GM19463 (cell line): ENCODE data around the gene ZNF286A.
A peak's percentile ranks its signal among the peaks of the same experiment; 100 is the strongest.
"Not testable (repeated sequence)": the region's sequence is repeated elsewhere in the genome, so short reads cannot be mapped to it uniquely, and the experiment has no call there.

Experiments
- ATAC-seq: cut with Tn5 transposase; IDR thresholded peaks from one replicate; pipeline ENCODE4 v1.9.1; 2021; ENCODE audit warnings: mild to moderate bottlenecking, moderate library complexity; ENCODE audit not compliant: unreplicated experiment

The ZNF286A gene

GRCh38 chr17:15699413-15699924 is at the start of gene ZNF286A:
Gene ZNF286A, plus strand, starts transcription at chr17:15699752. Its CDS starts 578 bp downstream, at chr17:15700330.
- ATAC-seq, result peak; percentile 95

- no peak for ATAC-seq
Observed at GRCh38 chr17:15649861-15650421, 49.6 kb upstream of the ZNF286A start.

GRCh38 chr17:15650741-15651582 is 48.6 kb upstream of the ZNF286A start:
- ATAC-seq, result no peak

GRCh38 chr17:15651583-15652110 is 47.9 kb upstream of the ZNF286A start:
- ATAC-seq, result peak; percentile 95

- no peak for ATAC-seq
Observed at GRCh38 chr17:15652960-15653359, 46.6 kb upstream of the ZNF286A start.

GRCh38 chr17:15654401-15654800 is 45.2 kb upstream of the ZNF286A start:
- ATAC-seq, result not testable (repeated sequence)

- ATAC-seq, result no peak
Observed at GRCh38 chr17:15654886-15655561, 44.5 kb upstream of the ZNF286A start.

- no peak for ATAC-seq
Observed at GRCh38 chr17:15657868-15658267, 41.7 kb upstream of the ZNF286A start.

- ATAC-seq, result no peak
Observed at GRCh38 chr17:15658296-15658695, 41.3 kb upstream of the ZNF286A start.

- ATAC-seq, result no peak
Observed at GRCh38 chr17:15659236-15659635, 40.3 kb upstream of the ZNF286A start.

GRCh38 chr17:15659663-15660062 is 39.9 kb upstream of the ZNF286A start:
- no peak for ATAC-seq

GRCh38 chr17:15660077-15660476 is 39.5 kb upstream of the ZNF286A start:
- ATAC-seq, result no peak

- ATAC-seq, result no peak
Observed at GRCh38 chr17:15662681-15663080, 36.9 kb upstream of the ZNF286A start.

- ATAC-seq, result no peak
Observed at GRCh38 chr17:15663176-15663575, 36.4 kb upstream of the ZNF286A start.

GRCh38 chr17:15663691-15664090 is 35.9 kb upstream of the ZNF286A start:
- ATAC-seq, result no peak

GRCh38 chr17:15669526-15669925 is 30.0 kb upstream of the ZNF286A start:
- ATAC-seq, result not testable (repeated sequence)

GRCh38 chr17:15674640-15675039 is 24.9 kb upstream of the ZNF286A start:
- not testable (repeated sequence) for ATAC-seq

- not testable (repeated sequence) for ATAC-seq
Observed at GRCh38 chr17:15675991-15676390, 23.6 kb upstream of the ZNF286A start.

- not testable (repeated sequence) for ATAC-seq
Observed at GRCh38 chr17:15683135-15683534, 16.4 kb upstream of the ZNF286A start.

GRCh38 chr17:15683824-15684478 is 15.6 kb upstream of the ZNF286A start, which contains the start of gene TRIM16:
Gene TRIM16, minus strand, starts transcription at chr17:15684311. Its CDS starts 32,702 bp downstream, at chr17:15651609.
- peak; percentile 95 for ATAC-seq

- ATAC-seq, result not testable (repeated sequence)
Observed at GRCh38 chr17:15687494-15687893, 12.1 kb upstream of the ZNF286A start.
